PC-9 (cell line): ENCODE measurements around the gene SPIN1. TPM values are rescaled to one million over a fixed set of nuclear protein-coding genes. Genes with fewer than 3 reads are reported as not detected.

Experiments used
- BruUV-seq: library from RNA; stranded (reverse); fragments of 400-500 nt; replicated peaks from 2 replicates; lab custom pipeline; 2021; lab: Mats Ljungman, UMichigan
- CTCF ChIA-PET: fragments of 300-600 bp; sonication (Branson Sonifier 250); formaldehyde crosslinking; loops from one replicate; lab custom pipeline; 2022; ENCODE audit warnings: antibody characterized with exemption; lab: Charles Lee
- POLR2A ChIA-PET: fragments of 300-600 bp; sonication (Branson Sonifier 250); formaldehyde crosslinking; loops from one replicate; lab custom pipeline; 2022; ENCODE audit warnings: antibody characterized with exemption; ENCODE audit not compliant: unreplicated experiment; lab: Charles Lee
- DNase-seq, 2 experiments: peaks; one replicate each; pipeline versions ENCODE4 v3.0.0 to v3.0.0-alpha.2; 2015 to 2022; ENCODE audit warnings: mixed read lengths in 1 of 2
- H2AFZ ChIP-seq: fragments of 200-600 bp; sonication (generic); 2 replicates; pipeline ENCODE4 v1.8.1; 2017; ENCODE audit warnings: antibody characterized with exemption
- H3F3A ChIP-seq: fragments of 200-600 bp; sonication (generic); 2 replicates; pipeline ENCODE4 v1.8.1; 2017; ENCODE audit warnings: antibody characterized with exemption, mild to moderate bottlenecking, low read depth; ENCODE audit not compliant: insufficient read depth
- H3K27ac ChIP-seq: fragments of 200-600 bp; sonication (generic); 2 replicates; pipeline ENCODE4 v1.6.1; 2016; ENCODE audit warnings: mixed run types
- H3K27me3 ChIP-seq: fragments of 200-600 bp; sonication (generic); 2 replicates; pipeline ENCODE4 v1.6.1; 2016; ENCODE audit warnings: low read depth, mixed run types; ENCODE audit not compliant: insufficient read depth
- H3K36me3 ChIP-seq: fragments of 200-600 bp; sonication (generic); 2 replicates; pipeline ENCODE4 v1.6.1; 2016; ENCODE audit warnings: low read depth, mixed run types
- H3K4me1 ChIP-seq: fragments of 200-600 bp; sonication (generic); replicated peaks from 2 replicates; pipeline ENCODE4 v1.6.1; 2016; ENCODE audit warnings: mixed run types; ENCODE audit not compliant: insufficient read depth
- H3K4me2 ChIP-seq: fragments of 200-600 bp; sonication (generic); 2 replicates; pipeline ENCODE4 v1.6.1; 2017; ENCODE audit warnings: mixed run types
- H3K4me3 ChIP-seq: fragments of 200-600 bp; sonication (generic); 2 replicates; pipeline ENCODE4 v1.6.1; 2016; ENCODE audit warnings: mixed run types
- H3K79me2 ChIP-seq: fragments of 200-600 bp; sonication (generic); 2 replicates; pipeline ENCODE4 v1.6.1; 2017; ENCODE audit warnings: low read depth, mixed run types
- H3K9me2 ChIP-seq: fragments of 200-600 bp; sonication (generic); 2 replicates; pipeline ENCODE4 v1.8.1; 2017; ENCODE audit warnings: mild to moderate bottlenecking; ENCODE audit not compliant: insufficient read depth
- H3K9me3 ChIP-seq: fragments of 200-600 bp; sonication (generic); 2 replicates; pipeline ENCODE4 v1.8.1; 2016; ENCODE audit warnings: low read depth; ENCODE audit not compliant: insufficient read depth
- H4K20me1 ChIP-seq: fragments of 200-600 bp; sonication (generic); 2 replicates; pipeline ENCODE4 v1.8.1; 2017; ENCODE audit not compliant: insufficient read depth
- EZH2 ChIP-seq: fragments of 200-600 bp; sonication (generic); IDR thresholded peaks from 2 replicates; pipeline ENCODE4 v1.8.0; 2017; ENCODE audit warnings: antibody characterized with exemption, low read depth
- intact Hi-C: fragments of 100-400 bp; cut with micrococcal nuclease; formaldehyde crosslinking; loops from one replicate; pipeline ENCODE4 v1.10.0; 2022; ENCODE audit not compliant: unreplicated experiment
- total RNA-seq: library from RNA; stranded (reverse); gene quantifications from 2 replicates; pipeline ENCODE4 v1.2.3, GENCODE V29; 2021
- TF ChIP-seq, protein P1 (sequence below): fragments of 200-600 bp; sonication (generic); conservative IDR thresholded peaks from 2 replicates; pipeline ENCODE4 v1.6.1; 2017; ENCODE audit warnings: mixed run types, antibody characterized with exemption, mild to moderate bottlenecking, moderate library complexity

Gene SPIN1
- total RNA-seq, 1 experiment from 2014 or later: 102 TPM

GRCh38 chr9:88425538-88425950 lies 37.3 kb downstream of the SPIN1 start:
- no TSS peak for BruUV-seq
- POLR2A ChIA-PET: no interaction called here
- H3K36me3 ChIP-seq: peaks cover 15% of the 10 kb centered on the region; the same call in 1 of the 2 replicates
- H3K4me3 ChIP-seq: no peak overlapping the region
- no peaks in the 10 kb centered on the region for H3K9me2 ChIP-seq
- H3K27ac ChIP-seq: no peak overlapping the region
- H3K9me3 ChIP-seq: peaks cover 7% of the 10 kb centered on the region; the same call in 1 of the 2 replicates
- H3F3A ChIP-seq: no peaks in the 10 kb centered on the region
- no peaks in the 10 kb centered on the region for H3K4me1 ChIP-seq
- CTCF ChIA-PET: no interaction called here
- H4K20me1 ChIP-seq: 0 out of 2 replicates have a peak, but pooled peaks cover 3% of the 10 kb centered on the region
- DNase-seq: no peak
- H3K27me3 ChIP-seq: no peaks in the 10 kb centered on the region
- no peak overlapping the region for H2AFZ ChIP-seq
- peaks cover 65% of the 10 kb centered on the region for H3K79me2 ChIP-seq
- no peak overlapping the region for H3K4me2 ChIP-seq
- TF ChIP-seq, protein P1, sequence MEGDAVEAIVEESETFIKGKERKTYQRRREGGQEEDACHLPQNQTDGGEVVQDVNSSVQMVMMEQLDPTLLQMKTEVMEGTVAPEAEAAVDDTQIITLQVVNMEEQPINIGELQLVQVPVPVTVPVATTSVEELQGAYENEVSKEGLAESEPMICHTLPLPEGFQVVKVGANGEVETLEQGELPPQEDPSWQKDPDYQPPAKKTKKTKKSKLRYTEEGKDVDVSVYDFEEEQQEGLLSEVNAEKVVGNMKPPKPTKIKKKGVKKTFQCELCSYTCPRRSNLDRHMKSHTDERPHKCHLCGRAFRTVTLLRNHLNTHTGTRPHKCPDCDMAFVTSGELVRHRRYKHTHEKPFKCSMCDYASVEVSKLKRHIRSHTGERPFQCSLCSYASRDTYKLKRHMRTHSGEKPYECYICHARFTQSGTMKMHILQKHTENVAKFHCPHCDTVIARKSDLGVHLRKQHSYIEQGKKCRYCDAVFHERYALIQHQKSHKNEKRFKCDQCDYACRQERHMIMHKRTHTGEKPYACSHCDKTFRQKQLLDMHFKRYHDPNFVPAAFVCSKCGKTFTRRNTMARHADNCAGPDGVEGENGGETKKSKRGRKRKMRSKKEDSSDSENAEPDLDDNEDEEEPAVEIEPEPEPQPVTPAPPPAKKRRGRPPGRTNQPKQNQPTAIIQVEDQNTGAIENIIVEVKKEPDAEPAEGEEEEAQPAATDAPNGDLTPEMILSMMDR: no peak
- no peak for TF ChIP-seq EZH2
- intact Hi-C loops: no loop called here

DNA sequence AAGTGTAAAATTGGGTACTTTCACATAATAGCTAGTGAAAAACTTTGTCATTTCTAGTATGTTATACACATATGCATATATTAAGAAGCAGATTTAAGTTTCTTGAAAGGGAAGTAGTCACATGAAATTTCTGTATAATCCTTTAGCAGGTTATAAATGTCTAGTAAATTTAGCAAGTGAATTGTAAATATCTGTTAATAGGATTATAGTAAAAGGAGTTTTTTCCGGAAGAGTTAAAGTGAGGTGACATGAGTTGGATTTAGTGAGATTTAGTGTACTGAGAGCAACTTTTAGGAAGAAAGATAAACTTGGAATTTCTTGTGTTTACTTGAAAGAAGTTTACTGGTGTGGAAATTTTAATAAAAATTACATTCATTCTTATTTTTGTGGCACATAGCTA lies 38.4 kb downstream of the SPIN1 start:
- Histone ChIP-seq H4K20me1 (0 out of 2 replicates have a peak, but pooled peaks cover 3% of the 10 kb centered on the region), H3K9me2 (no peaks in the 10 kb centered on the region), H3K9me3 (no peaks in the 10 kb centered on the region; the same call in 1 of the 2 replicates), H3F3A (no peaks in the 10 kb centered on the region), H2AFZ (no peak overlapping the region), H3K79me2 (peaks cover 59% of the 10 kb centered on the region), H3K4me1 (no peaks in the 10 kb centered on the region), H3K27me3 (no peaks in the 10 kb centered on the region), H3K4me2 (no peak overlapping the region), H3K36me3 (peaks cover 9% of the 10 kb centered on the region; the same call in 1 of the 2 replicates), H3K4me3 (no peak overlapping the region), H3K27ac (no peak overlapping the region)
- DNase-seq: no peak
- CTCF ChIA-PET: no interaction called here
- TF ChIP-seq, protein P1: no peak
- BruUV-seq: no TSS peak
- POLR2A ChIA-PET: no interaction called here
- intact Hi-C loops: no loop called here

- TF ChIP-seq, protein P1: no peak
- no peak for TF ChIP-seq EZH2
- Histone ChIP-seq H3K9me2 (no peaks in the 10 kb centered on the region), H3K4me1 (0 out of 2 replicates have a peak, but pooled peaks cover 5% of the 10 kb centered on the region), H3F3A (peaks cover 8% of the 10 kb centered on the region; the same call in 1 of the 2 replicates), H3K27ac (no peak overlapping the region), H3K27me3 (no peaks in the 10 kb centered on the region), H3K4me2 (no peak overlapping the region), H3K79me2 (peaks cover 36% of the 10 kb centered on the region), H2AFZ (no peak overlapping the region), H3K36me3 (peaks cover 14% of the 10 kb centered on the region; the same call in 1 of the 2 replicates), H4K20me1 (0 out of 2 replicates have a peak, but pooled peaks cover 3% of the 10 kb centered on the region), H3K9me3 (no peaks in the 10 kb centered on the region; the same call in 1 of the 2 replicates), H3K4me3 (no peak overlapping the region)
- ChIA-PET CTCF (no interaction called here), POLR2A (no interaction called here)
- BruUV-seq: no TSS peak
- no peak for DNase-seq
- intact Hi-C loops: no loop called here
Observed at GRCh38 chr9:88429595-88430430, 41.6 kb downstream of the SPIN1 start.
